Subcutaneous adipose tissue (tissue), 4 donors: ENCODE results near the gene TCEA3. TPM values are rescaled to one million over a fixed set of nuclear protein-coding genes. Genes with fewer than 3 reads are reported as not detected.

Experiments used
- CTCF ChIP-seq: fragments of 450-650 bp; IDR thresholded peaks from one replicate; pipeline ENCODE4 v1.5.1; 2016; ENCODE audit warnings: low read depth, mild to moderate bottlenecking, control low read depth, antibody characterized with exemption, moderate library complexity
- total RNA-seq, 4 donors: library from RNA; depleted of rRNA; stranded (reverse); fragments of >200 nt; gene quantifications; one replicate each; pipeline ENCODE4 v1.1.0, GENCODE V29; 2016

TCEA3 gene
- total RNA-seq, 4 donors from 2014 or later: 5.4 to 10.8 (median 7.9) TPM

GRCh38 chr1:23446661-23447310 lies 22.2 kb upstream of the TCEA3 start:
- TF ChIP-seq CTCF: no peak

GRCh38 chr1:23444596-23445390 lies 20.2 kb upstream of the TCEA3 start:
- TF ChIP-seq CTCF: no peak

- TF ChIP-seq CTCF: no peak
Measured at GRCh38 chr1:23444104-23444533, 19.6 kb upstream of the TCEA3 start.

DNA sequence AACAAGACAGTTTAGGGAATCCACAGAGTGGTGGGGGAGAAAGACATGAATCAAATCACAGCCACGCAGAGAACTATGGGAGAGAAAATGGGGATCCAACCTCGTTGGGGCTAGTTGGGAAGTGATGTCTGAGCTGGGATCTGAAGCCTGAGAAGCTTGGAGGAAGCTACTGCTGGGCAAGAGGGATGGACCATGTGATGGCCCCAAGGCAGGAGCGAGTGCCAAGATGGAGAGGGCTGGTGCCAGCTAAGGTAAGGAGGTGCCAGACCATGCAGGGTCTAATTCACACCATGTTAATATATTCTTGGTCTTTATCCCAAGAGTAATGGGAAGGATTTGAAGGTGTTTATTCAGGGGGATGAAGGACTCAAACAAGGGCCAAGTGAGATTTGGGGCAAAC lies 18.2 kb upstream of the TCEA3 start:
- TF ChIP-seq CTCF: no peak

GRCh38 chr1:23441446-23442148 lies 17.0 kb upstream of the TCEA3 start:
- TF ChIP-seq CTCF: no peak

DNA sequence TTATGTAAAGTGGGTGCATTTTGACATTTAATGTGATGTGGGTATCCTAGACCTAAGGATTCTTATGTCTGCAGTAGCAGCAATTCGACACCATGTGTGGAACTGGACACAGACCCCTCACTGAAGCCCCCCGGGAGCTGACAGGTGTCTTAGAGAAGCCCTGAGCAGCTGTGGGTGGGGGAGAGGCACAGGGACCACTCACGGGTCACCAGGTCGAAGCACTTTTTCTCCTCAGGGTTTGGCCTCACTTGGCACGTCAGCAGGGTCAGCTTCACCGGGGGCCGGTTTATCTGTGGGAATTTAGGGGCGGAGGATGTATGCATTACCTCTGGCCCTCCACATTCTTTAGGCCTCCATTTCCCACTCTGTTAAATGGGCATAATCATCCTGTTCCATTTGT lies 14.0 kb upstream of the TCEA3 start:
- no peak for TF ChIP-seq CTCF

- no peak for TF ChIP-seq CTCF
Measured at GRCh38 chr1:23437355-23437664, 12.8 kb upstream of the TCEA3 start.
